Mesangial cell (primary cell): ENCODE data around the gene ABHD13. TPM values are rescaled to one million over a fixed set of nuclear protein-coding genes. Genes with fewer than 3 reads are reported as not detected.

Source experiments
- total RNA-seq: library from RNA; depleted of rRNA; stranded (reverse); fragments of >200 nt; gene quantifications from 2 replicates; pipeline ENCODE4 v1.2.3, GENCODE V29; 2015

Gene ABHD13
- 5.5 and 5.6 TPM in 2 replicates for total RNA-seq

DNA sequence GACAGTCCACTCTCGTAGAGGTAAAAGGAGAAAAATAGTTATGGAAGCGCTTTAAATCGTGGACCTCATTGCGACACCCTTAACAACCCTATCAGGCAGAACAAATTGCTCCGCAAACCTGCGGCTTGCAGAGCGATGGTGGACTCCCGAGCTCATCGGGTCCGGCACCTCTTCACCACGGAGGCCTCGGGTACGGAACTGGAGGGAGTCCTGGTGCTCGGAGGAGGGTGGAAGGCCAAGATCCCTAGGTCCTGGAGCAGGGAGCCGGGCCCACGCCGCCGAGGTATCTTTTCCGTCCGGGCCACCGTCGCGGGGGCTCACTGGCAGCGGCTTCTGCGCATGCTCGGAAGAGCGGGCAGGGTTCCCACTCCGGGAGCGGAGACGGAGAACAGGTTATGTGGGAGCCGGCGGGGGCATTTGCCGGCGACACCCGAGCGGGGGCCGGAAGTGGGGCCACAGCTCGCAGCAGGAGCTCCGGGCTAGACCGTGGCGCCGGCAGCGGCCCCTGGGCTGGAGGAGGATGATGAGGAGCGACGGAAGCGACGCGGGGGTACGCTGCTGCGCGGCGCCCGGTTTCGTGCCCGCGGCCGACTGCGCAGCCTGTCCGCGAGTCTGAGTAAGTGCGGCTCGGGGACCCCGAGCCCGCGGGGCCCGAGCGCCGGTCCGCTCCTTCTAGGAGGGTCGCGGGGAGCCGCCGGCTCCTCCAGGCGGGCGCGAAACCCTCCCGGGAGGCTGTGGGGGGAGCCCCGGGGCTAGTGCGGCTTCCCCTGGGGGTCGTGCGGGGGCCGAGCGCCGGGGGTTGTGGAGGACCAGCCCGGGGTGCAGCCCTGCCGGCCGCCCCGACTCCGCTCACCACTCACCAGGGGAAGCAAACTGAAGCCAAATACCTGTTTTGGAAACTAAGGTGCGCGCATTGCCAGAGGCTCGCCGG is at the start of gene ABHD13:
Gene ABHD13 (plus strand): TSS at position 349 of the 931 bp plus-strand sequence. CDS start 10,827 bp downstream, outside the sequence.

GRCh38 chr13:108215436-108215835 is 2.8 kb upstream of the ABHD13 start, which contains the start of gene LIG4:
TSS of gene LIG4 (minus strand) at chr13:108215536. CDS start at chr13:108211268, 4,268 bp downstream.

GRCh38 chr13:108269601-108270328 is 51.6 kb downstream of the ABHD13 start, which contains the start of gene TNFSF13B:
TSS of gene TNFSF13B (plus strand) at chr13:108269718. CDS start at chr13:108269896, 178 bp downstream.

Other genes starting within 250 kb of the ABHD13 start
- 5.1 and 5.4 TPM in 2 replicates for gene LIG4, start 2.9 kb upstream of the ABHD13 start, total RNA-seq
- gene TNFSF13B, start 51.3 kb downstream of the ABHD13 start, total RNA-seq = 0.49 and 1.3 TPM in 2 replicates